SK-N-MC (cell line): ENCODE results near the gene DLG5.

ENCODE experiments used
- EZH2 ChIP-seq: fragments of 200-600 bp; sonication (generic); IDR thresholded peaks from one replicate; pipeline ENCODE4 v1.6.1; 2017; ENCODE audit warnings: antibody characterized with exemption
- FOXP2 ChIP-seq: optimal IDR thresholded peaks from 2 replicates; pipeline ENCODE3; 2011; ENCODE audit warnings: mild to moderate bottlenecking, moderate library complexity; ENCODE audit not compliant: insufficient read depth; ENCODE audit errors: extremely low read length, control extremely low read depth
- POLR2AphosphoS5 ChIP-seq: IDR thresholded peaks from 2 replicates; pipeline ENCODE4 v1.6.1; 2012; ENCODE audit warnings: mild to moderate bottlenecking, low read depth, low read length, borderline replicate concordance

DNA sequence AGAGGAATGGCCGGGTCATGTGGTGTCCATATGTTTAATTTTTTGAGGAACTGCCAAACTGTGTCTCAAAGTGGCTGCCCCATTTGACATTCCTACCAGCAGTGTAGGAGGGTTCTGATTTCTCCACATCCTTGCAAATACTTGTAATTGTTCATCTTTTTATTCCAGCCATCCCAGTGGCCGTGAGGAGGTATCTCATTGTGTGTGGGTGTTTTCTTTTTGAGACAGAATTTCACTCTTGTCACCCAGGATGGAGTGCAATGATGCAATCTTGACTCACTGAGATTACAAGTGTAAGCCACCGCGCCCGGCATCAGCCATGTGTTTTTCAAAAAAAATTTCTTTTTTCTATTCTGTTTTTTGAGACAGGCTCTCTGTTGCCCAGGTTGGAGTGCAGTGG, 38.7 kb upstream of the DLG5 start:
- TF ChIP-seq POLR2AphosphoS5 = no peak
- TF ChIP-seq EZH2 = no peak
- no peak for TF ChIP-seq FOXP2
